HEK293T (cell line): ENCODE data around the gene TRMU.

Experiments
- BHLHE40 ChIP-seq: fragments of 450-650 bp; IDR thresholded peaks from 2 replicates; pipeline ENCODE4 v1.6.1; 2016; ENCODE audit warnings: mild to moderate bottlenecking, moderate library complexity, borderline replicate concordance
- ELF4 ChIP-seq: fragments of 450-650 bp; IDR thresholded peaks from 2 replicates; pipeline ENCODE4 v1.6.1; 2017; ENCODE audit warnings: antibody characterized with exemption
- FOXA1 ChIP-seq: fragments of 450-650 bp; IDR thresholded peaks from 2 replicates; pipeline ENCODE4 v1.6.1; 2016; ENCODE audit warnings: mild to moderate bottlenecking
- FOXK2 ChIP-seq: fragments of 450-650 bp; IDR thresholded peaks from 2 replicates; pipeline ENCODE4 v1.6.1; 2016; ENCODE audit warnings: mild to moderate bottlenecking
- FOXM1 ChIP-seq: fragments of 450-650 bp; IDR thresholded peaks from 2 replicates; pipeline ENCODE4 v1.6.1; 2017; ENCODE audit warnings: mild to moderate bottlenecking, borderline replicate concordance
- LEF1 ChIP-seq: fragments of 450-650 bp; IDR thresholded peaks from 2 replicates; pipeline ENCODE4 v1.6.1; 2017; ENCODE audit warnings: mild to moderate bottlenecking, borderline replicate concordance
- SP1 ChIP-seq: fragments of 450-650 bp; IDR thresholded peaks from 2 replicates; pipeline ENCODE4 v1.6.1; 2017
- TARDBP ChIP-seq: fragments of 450-650 bp; IDR thresholded peaks from 2 replicates; pipeline ENCODE4 v1.6.1; 2016

DNA sequence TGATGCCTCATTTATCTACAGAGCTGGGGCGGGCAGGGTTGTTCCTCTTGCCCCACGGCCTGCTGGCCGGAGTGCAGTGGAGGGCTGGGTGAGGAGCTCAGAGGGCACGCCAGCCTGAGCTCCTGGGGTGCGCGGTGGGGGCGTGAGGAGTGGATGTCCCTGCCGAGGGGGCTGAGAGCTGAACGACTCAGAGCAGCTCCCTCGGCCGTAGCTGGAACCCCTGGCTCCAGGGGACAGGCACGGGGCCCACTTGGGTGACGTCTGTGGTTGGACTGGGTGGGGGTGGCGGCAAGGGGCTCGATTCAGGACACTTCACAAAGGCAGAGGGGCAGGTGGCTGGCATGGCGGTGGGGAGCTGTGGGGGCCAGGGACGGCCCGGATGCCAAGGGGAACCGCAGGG is 62.4 kb downstream of the TRMU start:
- TF ChIP-seq LEF1 (no peak), FOXM1 (no peak), FOXK2 (no peak), SP1 (no peak), ELF4 (no peak), FOXA1 (no peak), TARDBP (no peak), BHLHE40 (no peak)
